ENCODE results near the gene PLGRKT.

GRCh38 chr9:5466005-5466404 is 28.3 kb upstream of the PLGRKT start:
- TF ChIP-seq CTCF (conservative IDR thresholded peaks at IDR 0.05; ENCODE audit: low read length) (no peak), EZH2phosphoT487 (IDR thresholded peaks at IDR 0.05; ENCODE audit: borderline replicate concordance) (no peak)
